ENCODE results near the gene DGKZ.
"Not testable (repeated sequence)": the region's sequence is repeated elsewhere in the genome, so short reads cannot be mapped to it uniquely, and the experiment has no call there.

Gene DGKZ

DNA sequence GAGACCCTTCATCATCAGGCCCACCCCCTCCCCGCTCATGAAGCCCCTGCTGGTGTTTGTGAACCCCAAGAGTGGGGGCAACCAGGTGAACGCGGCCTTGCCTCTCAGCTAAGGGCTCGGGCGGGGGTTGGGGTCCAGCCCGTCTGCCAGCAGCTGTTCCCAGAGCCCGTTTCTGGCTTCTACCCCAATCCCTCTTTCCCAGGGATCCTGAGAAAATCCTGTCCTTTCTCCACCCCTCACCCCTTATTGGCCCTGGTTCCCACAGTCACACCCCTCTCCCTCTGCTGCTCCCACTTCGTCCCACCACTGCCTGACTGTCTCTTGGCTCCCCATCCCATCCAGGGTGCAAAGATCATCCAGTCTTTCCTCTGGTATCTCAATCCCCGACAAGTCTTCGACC is 24.8 kb downstream of the DGKZ start:
- no peak for DNase-seq (ENCODE audit: low read depth)
- no peak overlapping the region for H3K4me3 ChIP-seq (ENCODE audit: low read depth, low read length)
- TF ChIP-seq, protein P1, sequence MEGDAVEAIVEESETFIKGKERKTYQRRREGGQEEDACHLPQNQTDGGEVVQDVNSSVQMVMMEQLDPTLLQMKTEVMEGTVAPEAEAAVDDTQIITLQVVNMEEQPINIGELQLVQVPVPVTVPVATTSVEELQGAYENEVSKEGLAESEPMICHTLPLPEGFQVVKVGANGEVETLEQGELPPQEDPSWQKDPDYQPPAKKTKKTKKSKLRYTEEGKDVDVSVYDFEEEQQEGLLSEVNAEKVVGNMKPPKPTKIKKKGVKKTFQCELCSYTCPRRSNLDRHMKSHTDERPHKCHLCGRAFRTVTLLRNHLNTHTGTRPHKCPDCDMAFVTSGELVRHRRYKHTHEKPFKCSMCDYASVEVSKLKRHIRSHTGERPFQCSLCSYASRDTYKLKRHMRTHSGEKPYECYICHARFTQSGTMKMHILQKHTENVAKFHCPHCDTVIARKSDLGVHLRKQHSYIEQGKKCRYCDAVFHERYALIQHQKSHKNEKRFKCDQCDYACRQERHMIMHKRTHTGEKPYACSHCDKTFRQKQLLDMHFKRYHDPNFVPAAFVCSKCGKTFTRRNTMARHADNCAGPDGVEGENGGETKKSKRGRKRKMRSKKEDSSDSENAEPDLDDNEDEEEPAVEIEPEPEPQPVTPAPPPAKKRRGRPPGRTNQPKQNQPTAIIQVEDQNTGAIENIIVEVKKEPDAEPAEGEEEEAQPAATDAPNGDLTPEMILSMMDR (IDR thresholded peaks at IDR 0.05; ENCODE audit: low read depth, low read length, missing control alignments) = no peak

DNA sequence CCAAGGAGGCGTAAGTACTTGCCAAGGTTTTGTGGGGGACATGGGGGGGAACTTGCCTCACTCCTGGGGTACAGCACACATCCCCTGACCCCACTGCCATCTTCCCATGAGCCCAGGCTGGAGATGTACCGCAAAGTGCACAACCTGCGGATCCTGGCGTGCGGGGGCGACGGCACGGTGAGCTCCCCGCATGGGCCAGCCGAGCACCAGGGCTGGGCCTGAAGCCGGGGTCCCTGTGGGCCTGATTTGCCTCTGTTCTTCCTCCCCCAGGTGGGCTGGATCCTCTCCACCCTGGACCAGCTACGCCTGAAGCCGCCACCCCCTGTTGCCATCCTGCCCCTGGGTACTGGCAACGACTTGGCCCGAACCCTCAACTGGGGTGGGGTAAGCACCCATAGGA is 25.2 kb downstream of the DGKZ start:
- DNase-seq (ENCODE audit: low read depth); H3K4me3 ChIP-seq (ENCODE audit: low read depth, low read length): not testable (repeated sequence)

DNA sequence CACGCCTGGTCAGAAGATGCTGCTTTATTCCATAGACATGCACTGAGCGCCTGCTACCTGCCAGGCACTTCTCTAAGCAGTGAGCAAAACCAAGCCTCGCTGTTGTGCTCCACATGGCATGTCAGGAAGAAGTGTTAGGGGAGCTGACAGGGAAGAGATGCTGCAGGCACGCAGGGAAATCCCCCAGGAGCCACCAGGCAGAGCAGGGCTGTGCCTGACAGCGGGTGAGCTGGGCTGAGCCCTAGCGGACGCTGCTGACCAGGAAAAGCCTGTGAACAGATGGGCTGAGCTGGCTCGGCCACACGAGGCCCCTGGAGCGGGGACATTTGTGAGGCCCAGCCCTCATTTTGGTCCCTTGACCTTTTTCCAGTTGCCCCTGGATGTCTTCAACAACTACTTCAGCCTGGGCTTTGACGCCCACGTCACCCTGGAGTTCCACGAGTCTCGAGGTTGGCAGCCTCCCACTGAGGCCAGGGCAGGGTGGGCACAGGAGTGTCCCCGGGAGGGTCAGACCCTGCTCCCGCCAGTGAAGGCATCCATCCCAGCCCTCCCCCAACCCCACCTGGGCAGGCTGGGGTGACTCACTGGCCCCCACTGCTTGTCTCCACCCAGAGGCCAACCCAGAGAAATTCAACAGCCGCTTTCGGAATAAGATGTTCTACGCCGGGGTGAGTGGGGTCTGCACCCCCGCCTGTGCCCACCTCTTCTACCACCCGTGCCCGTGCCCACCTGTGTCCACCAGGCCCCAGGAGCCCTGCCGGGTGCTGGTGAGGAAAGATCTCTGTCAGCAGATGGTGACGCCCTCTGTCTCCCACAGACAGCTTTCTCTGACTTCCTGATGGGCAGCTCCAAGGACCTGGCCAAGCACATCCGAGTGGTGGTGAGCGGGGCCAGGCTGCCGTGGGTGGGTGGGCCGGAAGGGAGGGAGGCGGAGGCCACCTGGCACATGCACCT is 26.8 kb downstream of the DGKZ start:
- DNase-seq (ENCODE audit: low read depth) = no peak
- TF ChIP-seq, protein P1 (IDR thresholded peaks at IDR 0.05; ENCODE audit: low read depth, low read length, missing control alignments) = no peak
- H3K4me3 ChIP-seq (ENCODE audit: low read depth, low read length) = no peak overlapping the region

DNA sequence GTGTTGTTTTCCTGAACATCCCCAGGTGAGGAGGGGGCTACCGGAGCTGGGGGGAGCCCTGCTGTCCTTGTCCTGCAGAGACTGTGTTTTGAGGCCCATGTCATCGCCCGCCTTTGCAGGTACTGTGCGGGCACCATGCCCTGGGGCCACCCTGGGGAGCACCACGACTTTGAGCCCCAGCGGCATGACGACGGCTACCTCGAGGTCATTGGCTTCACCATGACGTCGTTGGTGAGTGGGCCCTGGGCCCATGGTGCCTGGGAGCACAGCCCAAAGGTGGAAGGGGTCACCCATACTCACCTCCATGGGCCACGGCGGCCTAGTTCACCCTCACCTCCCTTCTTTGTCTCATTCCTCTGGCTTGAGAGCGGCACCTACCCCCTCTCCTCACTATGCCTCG is 27.6 kb downstream of the DGKZ start:
- no peak for DNase-seq (ENCODE audit: low read depth)
- no peak overlapping the region for H3K4me3 ChIP-seq (ENCODE audit: low read depth, low read length)
- TF ChIP-seq, protein P1 (IDR thresholded peaks at IDR 0.05; ENCODE audit: low read depth, low read length, missing control alignments) = no peak

DNA sequence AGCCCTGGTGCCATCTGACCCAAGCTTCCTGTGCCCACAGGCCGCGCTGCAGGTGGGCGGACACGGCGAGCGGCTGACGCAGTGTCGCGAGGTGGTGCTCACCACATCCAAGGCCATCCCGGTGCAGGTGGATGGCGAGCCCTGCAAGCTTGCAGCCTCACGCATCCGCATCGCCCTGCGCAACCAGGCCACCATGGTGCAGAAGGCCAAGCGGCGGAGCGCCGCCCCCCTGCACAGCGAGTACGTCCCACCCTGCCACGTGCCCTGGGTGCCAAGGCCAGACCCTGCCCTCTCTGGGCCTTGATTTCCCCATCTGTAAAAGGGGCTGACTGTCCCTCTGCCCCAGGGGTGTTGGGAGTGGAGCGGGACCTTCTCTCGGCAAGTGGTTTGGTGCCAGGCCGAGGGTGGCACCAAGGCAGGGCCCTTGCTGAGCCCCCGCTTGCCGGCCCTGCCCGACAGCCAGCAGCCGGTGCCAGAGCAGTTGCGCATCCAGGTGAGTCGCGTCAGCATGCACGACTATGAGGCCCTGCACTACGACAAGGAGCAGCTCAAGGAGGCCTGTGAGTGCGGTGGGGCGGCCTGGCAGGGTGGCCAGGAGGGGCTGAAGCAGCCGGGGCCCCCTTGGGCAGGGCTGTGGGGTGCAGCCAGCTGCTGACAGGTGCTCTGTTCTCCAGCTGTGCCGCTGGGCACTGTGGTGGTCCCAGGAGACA is 28.3 kb downstream of the DGKZ start:
- H3K4me3 ChIP-seq (ENCODE audit: low read depth, low read length) = no peak overlapping the region
- TF ChIP-seq, protein P1 (IDR thresholded peaks at IDR 0.05; ENCODE audit: low read depth, low read length, missing control alignments) = no peak
- DNase-seq (ENCODE audit: low read depth) = no peak

DNA sequence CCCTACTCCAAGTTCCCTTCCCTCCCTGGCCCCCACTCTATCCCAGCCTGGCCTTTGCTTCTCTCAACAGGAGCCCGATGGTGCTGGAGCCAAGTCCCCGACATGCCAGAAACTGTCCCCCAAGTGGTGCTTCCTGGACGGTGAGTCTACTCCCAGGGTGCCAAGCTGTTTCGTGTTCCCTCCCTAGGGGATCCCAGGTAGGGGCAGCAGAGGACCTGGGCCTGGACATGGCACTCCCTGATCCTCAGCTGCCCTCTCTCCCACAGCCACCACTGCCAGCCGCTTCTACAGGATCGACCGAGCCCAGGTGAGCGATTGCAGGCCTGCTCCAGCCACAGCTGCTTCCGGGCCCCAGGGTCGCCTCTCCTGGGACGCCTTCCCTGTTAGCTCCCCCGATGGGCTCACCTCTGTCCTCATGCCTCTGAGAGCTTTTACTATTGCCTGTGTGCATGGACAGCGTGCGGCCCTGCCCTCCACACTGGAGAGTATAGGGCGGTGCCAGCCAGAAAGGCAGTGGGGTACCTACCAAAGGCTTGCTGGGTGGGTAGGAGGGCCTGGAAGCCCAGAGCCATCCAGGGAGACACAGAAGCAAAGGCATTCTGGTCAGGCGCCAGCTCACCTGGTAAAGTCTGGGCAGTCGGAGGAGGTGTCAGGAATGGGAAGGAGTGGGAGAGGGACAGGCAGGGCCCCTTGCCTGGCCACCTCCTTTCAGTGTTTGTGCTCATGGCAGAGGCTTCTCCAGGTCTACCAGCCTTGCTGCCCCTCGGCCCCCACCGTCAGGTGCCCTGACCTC is 29.2 kb downstream of the DGKZ start:
- TF ChIP-seq, protein P1 (IDR thresholded peaks at IDR 0.05; ENCODE audit: low read depth, low read length, missing control alignments) = no peak
- DNase-seq (ENCODE audit: low read depth) = no peak
- no peak overlapping the region for H3K4me3 ChIP-seq (ENCODE audit: low read depth, low read length)

DNA sequence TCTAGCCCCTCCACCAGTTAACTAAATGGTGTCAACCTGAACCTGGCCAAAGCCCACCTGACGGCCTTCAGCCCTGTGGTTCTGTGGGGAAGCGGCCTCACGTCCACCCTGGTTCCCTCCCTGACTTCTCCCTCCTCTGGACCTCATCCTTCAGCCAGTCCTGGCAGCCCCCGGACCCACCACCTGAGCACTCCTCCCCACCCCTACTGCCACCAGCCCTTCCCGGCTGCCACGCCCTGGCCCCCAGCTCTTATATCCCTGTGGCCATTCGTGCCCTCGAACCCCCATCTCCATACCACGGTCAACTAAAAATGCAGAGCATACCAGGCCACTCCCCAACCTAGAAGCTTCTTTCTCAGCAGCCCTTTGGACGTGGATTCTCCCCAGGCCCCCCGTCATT is 30.0 kb downstream of the DGKZ start:
- TF ChIP-seq, protein P1 (IDR thresholded peaks at IDR 0.05; ENCODE audit: low read depth, low read length, missing control alignments) = no peak
- H3K4me3 ChIP-seq (ENCODE audit: low read depth, low read length) = no peak overlapping the region
- DNase-seq (ENCODE audit: low read depth) = no peak
